IMR-90 (cell line): Measurements from ENCODE around the gene SRI. TPM values are rescaled to one million over a fixed set of nuclear protein-coding genes. Genes with fewer than 3 reads are reported as not detected.
A peak's percentile ranks its signal among the peaks of the same experiment; 100 is the strongest.

Experiments used
- ELK1 ChIP-seq: fragments of 150-350 bp; IDR thresholded peaks from 2 replicates; pipeline ENCODE4 v1.6.1; 2016; ENCODE audit warnings: low read depth, mild to moderate bottlenecking, low read length, moderate library complexity, borderline replicate concordance
- FOS ChIP-seq: fragments of 150-350 bp; IDR thresholded peaks from 2 replicates; pipeline ENCODE4 v1.6.1; 2016; ENCODE audit warnings: low read depth, low read length
- MAFK ChIP-seq: IDR thresholded peaks from 2 replicates; pipeline ENCODE4 v1.6.1; 2012; ENCODE audit warnings: low read depth, low read length, improper control_type of control experiment
- NFE2L2 ChIP-seq: fragments of 150-350 bp; IDR thresholded peaks from 2 replicates; pipeline ENCODE4 v1.6.1; 2016; ENCODE audit warnings: low read depth, mild to moderate bottlenecking, low read length
- SMC3 ChIP-seq: fragments of 150-350 bp; IDR thresholded peaks from 2 replicates; pipeline ENCODE4 v1.6.1; 2016; ENCODE audit warnings: low read depth, mild to moderate bottlenecking, antibody characterized with exemption, low read length, moderate library complexity
- polyA plus RNA-seq, 3 experiments: library from polyadenylated mRNA; depleted of rRNA; stranded (reverse); fragments of >200 nt; gene quantifications; 2 replicates each; pipeline ENCODE4 v1.2.3, GENCODE V29; 2012; ENCODE audit warnings: low replicate concordance in 1 of 3
- total RNA-seq: library from RNA; depleted of rRNA; stranded (reverse); fragments of >200 nt; gene quantifications from 2 replicates; pipeline ENCODE4 v1.2.3, GENCODE V29; 2012

Gene SRI
- total and polyA plus RNA-seq, 2 of the 4 experiments (the other 2 are of a cell fraction) = 83.3 to 115 TPM

- TF ChIP-seq MAFK (peak; percentile 93), SMC3 (no peak), ELK1 (no peak), FOS (no peak), NFE2L2 (no peak)
Measured at GRCh38 chr7:88219781-88220747, at the start of gene SRI (continued).
